HG03378 (cell line): ENCODE data around the gene MARK2.
A peak's percentile ranks its signal among the peaks of the same experiment; 100 is the strongest.
"Not testable (repeated sequence)": the region's sequence is repeated elsewhere in the genome, so short reads cannot be mapped to it uniquely, and the experiment has no call there.

Source experiments
- ATAC-seq: cut with Tn5 transposase; IDR thresholded peaks from one replicate; pipeline ENCODE4 v1.9.1; 2021; ENCODE audit warnings: mild to moderate bottlenecking, moderate library complexity; ENCODE audit not compliant: unreplicated experiment

Gene MARK2

DNA sequence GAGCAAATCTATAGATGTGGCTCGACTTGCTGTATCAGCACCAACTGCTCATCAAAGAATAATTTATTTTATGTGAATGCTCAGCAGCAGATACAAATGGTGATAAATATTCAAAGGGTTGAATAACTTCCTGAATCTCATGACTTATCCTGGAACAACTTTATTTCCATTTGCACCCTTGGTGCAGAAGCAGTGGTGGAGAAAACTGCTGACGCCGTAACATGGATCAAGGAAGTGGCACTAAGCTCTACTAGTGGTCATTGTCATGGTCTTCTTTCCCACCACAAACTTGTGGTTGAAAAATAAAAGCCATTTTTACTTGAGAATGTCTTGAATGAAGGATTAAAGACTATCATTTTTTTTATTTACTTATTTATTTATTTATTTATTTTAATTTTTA lies 14.6 kb downstream of the MARK2 start:
- ATAC-seq: no peak

DNA sequence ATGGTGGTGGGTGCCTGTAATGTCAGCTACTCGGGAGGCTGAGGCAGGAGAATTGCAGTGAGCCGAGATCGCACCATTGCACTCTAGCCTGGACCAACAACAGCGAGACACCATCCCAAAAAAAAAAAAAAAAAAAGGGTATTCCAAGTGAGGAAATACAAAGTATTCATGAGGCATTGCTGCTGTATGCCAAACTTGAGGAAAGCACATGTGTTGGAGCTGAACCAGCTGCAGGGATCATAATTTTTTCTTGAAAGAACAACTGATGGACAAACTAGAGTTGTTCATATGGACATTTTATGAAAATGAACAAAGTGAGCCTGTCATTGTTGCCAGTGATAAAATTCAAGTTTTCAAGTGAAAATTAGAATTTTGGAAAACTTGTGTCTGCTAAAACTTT lies 15.8 kb downstream of the MARK2 start:
- no peak for ATAC-seq

- ATAC-seq: no peak
Measured at GRCh38 chr11:63855975-63856374, 17.1 kb downstream of the MARK2 start.

GRCh38 chr11:63858628-63859550 lies 20.0 kb downstream of the MARK2 start:
- ATAC-seq: no peak

- ATAC-seq: no peak
Measured at GRCh38 chr11:63862923-63863322, 24.0 kb downstream of the MARK2 start.

GRCh38 chr11:63863620-63864019 lies 24.7 kb downstream of the MARK2 start:
- not testable (repeated sequence) for ATAC-seq

- ATAC-seq: peak; percentile 73
Measured at GRCh38 chr11:63866211-63866610, 27.3 kb downstream of the MARK2 start.

GRCh38 chr11:63867511-63867910 lies 28.6 kb downstream of the MARK2 start:
- no peak for ATAC-seq

DNA sequence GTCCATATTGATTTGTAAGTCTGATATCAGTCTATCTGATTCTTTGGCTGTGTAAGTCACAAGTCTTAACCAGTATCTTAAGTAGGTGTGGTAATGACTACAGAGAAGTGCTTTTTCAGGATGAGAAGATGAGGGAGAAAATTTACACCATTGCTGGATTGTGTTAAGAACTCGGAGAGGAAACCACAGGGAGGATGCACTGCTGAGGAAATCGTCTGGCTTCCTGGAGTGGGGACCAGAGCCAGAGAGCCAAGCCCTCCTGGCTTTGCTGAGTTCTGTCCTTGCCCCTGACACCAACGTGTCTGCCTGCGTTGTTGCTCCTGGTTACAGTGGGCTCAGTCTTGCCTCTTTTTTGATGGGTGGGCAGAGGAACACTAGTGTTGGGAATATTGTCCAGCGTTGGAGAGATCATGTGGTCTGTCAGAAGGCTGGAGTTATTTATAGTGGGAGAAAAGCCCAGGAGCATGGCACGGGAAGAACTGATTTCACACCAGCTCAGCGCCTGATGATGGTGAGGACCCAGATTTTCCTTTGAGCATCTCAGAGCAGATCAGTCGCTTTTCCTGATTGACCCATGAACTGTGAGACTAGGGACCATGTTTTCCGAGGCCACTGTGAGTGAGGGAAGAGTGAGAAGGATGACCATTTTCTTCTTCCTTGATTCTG lies 29.6 kb downstream of the MARK2 start:
- ATAC-seq: no peak

DNA sequence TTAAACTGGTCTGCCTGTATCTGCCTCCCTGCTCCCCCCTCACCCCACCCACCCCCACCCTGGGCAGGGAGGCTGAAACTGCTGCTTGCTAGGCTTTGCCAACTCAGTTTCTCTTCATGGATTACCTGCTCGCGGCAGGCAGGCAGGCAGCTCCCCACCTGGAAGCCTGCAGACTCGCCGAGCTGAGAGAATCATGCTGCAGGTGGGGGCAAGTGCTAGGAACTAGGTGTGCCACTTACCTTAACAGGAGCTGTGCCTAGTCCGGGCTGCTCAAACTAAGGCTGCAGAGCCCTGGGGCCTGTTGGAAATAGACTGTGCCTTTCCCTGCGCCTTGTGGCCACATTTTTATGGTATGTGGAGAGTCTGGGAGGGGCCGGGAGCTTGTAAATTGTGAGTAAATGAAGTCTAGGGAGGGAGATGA lies 30.3 kb downstream of the MARK2 start:
- no peak for ATAC-seq

- ATAC-seq: no peak
Measured at GRCh38 chr11:63869683-63870082, 30.8 kb downstream of the MARK2 start.

DNA sequence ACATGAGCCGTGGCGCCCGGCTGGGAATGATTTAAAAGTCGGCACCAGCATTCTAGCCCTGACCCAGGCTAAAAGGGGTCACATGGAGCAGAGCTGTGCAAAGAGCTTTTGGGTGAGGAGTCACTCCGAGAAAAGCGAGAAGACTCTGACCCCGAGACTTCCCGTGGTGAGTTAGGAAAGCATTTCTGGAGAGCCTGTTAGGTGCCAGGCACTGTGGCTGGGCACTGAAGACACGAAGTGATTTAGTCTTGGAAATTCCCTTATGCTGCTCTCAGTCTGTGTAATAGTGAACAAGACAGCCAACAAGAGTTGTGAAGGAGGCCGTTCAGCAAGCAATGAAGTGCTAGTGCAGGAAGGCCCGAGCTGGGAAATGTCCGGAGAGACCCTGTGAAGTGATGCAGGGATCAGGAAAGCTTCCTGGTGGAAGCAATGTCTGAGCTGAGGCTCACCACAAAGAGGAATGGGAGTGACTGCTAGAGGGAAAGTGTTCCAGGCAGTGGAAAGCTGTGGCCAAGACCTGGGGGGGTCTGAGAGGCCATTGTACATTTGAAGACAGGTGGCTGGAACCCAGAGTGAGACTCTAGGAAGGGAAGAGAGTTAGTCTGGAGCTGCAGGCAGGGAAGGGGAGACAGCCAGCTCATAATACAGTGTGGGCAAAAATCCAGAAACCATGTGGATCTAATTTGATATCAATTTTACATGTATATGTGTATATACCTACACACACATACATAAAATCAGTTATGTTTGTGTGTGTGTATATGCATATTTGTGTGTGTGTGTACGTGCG lies 31.6 kb downstream of the MARK2 start:
- ATAC-seq: no peak

- peak; percentile 94 for ATAC-seq
Measured at GRCh38 chr11:63871962-63872799, 33.3 kb downstream of the MARK2 start.

DNA sequence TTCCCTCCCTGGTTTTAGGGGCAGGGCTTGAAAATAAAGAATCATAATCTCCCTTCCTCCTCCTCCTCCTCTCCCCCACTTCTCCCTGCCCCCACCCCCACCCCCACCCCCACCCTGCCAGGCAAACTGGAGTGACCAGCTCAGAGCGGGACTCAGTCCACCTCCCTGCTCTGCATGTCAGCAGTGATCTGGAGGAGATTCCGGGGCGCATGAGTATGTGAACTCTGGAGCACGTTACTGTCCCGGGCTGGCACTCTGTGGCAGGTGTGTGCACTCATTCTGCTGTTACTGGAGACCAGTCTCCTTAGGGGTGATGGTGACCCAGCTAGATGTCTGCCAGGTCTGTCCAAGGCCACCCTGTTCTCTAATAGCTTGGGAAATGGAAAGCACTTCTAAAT lies 33.9 kb downstream of the MARK2 start:
- ATAC-seq: no peak

GRCh38 chr11:63873311-63873710 lies 34.4 kb downstream of the MARK2 start:
- no peak for ATAC-seq

- no peak for ATAC-seq
Measured at GRCh38 chr11:63874511-63874910, 35.6 kb downstream of the MARK2 start.

DNA sequence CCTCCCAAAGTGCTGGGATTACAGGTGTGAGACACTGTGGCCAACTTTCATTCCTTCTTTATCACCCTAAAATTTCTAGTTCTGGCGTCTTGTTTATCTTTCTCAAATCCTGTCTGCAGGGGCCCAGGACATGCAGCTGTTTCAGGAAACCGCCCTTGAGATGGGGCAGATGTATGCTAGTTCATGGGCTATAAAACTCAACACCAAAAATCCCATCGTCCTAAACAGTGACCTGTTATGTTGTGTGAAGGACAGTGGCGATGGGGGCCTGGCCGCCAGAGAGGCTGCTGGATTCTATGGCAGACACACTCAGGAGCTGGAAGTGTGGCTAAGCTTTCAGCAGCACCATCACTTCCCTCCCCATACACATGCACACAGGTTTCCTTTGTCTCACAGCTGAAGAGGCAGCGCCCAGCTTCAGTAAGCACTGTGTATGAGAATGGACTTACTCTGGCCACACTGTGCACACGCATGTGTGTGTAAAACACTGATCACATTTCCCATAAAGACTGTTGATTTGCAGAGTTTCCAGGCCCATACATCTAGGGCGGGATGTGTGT lies 36.7 kb downstream of the MARK2 start:
- ATAC-seq: no peak

DNA sequence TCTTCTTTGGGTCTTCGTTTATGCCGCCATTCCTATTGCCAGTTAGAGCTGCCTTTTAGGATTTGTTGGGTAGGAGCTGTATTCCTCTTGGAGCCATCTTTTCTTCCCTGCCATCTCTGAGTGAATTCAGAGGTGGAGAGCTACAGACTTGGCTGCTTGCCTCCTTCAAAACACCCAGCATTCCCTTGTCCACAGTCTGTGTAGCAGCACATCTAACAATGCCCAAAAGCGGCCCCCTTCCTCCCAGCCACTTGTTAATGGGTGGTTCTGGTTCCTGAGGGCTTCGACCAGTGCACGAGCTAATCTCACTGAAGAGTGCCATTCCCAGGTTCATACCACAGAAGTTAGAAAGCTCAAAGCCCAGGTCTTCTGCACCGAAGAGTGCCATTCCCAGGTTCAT lies 37.7 kb downstream of the MARK2 start:
- ATAC-seq: no peak

DNA sequence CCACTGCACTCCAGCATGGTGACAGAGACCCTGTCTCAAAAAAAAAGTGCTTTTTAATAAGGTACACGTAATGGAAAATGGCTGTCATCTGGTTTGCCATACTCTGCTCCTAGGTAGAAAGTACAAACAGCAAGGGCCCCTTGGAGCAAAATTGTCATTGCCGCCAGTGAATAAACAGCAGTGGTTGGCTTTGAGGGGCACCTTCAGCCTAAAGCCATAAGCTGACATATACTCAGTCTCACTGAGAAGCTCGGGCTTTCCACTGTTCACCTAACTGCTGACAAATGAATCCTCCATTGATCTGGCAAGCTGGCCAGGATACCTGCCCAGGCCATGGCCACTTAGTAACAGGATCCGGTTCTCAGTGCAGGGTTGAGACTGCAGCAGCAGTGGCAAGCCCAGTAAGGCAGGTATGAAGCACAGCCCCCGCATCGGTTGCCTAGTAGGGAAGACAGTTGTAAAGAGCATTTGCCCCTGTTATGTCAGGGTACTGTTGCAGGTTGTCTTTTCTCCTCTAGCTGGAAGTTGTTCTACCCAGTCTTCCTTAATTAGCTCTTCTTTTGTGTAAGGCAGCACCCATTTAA lies 38.8 kb downstream of the MARK2 start:
- no peak for ATAC-seq
